Keratinocyte (primary cell): Measurements from ENCODE around the gene NUP98. TPM values are rescaled to one million over a fixed set of nuclear protein-coding genes. Genes with fewer than 3 reads are reported as not detected.

Source experiments
- DNase-seq: peaks from one replicate; pipeline ENCODE4 v3.0.0-alpha.2; 2011; ENCODE audit warnings: low read depth, missing footprints, low spot score
- FAIRE-seq: peaks from 2 replicates; lab custom pipeline; 2011; peaks lifted over from hg19 to GRCh38; lab: Jason Lieb, UNC
- H2AFZ ChIP-seq: 2 replicates; pipeline ENCODE4 v1.6.0; 2012; ENCODE audit warnings: low read length, control low read depth, inconsistent platforms; ENCODE audit not compliant: control insufficient read depth
- H3K27ac ChIP-seq: 2 replicates; pipeline ENCODE4 v1.5.1; 2011; ENCODE audit warnings: low read length; ENCODE audit not compliant: control insufficient read depth, insufficient read depth
- H3K27me3 ChIP-seq: 3 replicates; pipeline ENCODE4 v1.6.0; 2011; ENCODE audit warnings: low read length; ENCODE audit not compliant: control insufficient read depth, insufficient read depth; ENCODE audit errors: extremely low read depth
- H3K36me3 ChIP-seq, 2 experiments: 2 replicates in 1 of 2; 3 replicates in 1 of 2; pipeline ENCODE4 v1.5.1; 2011; ENCODE audit warnings: low read length in 2 of 2, mild to moderate bottlenecking in 1 of 2; ENCODE audit not compliant: control insufficient read depth in 2 of 2, insufficient read depth in 2 of 2; ENCODE audit errors: extremely low read depth in 1 of 2
- H3K4me1 ChIP-seq: 3 replicates; pipeline ENCODE4 v1.5.1; 2011; ENCODE audit warnings: low read length; ENCODE audit not compliant: control insufficient read depth, insufficient read depth; ENCODE audit errors: extremely low read depth
- H3K4me2 ChIP-seq: 3 replicates; pipeline ENCODE4 v1.6.0; 2011; ENCODE audit warnings: low read depth, low read length; ENCODE audit not compliant: control insufficient read depth, insufficient read depth; ENCODE audit errors: extremely low read depth
- H3K4me3 ChIP-seq, 3 experiments: fragments of 200-600 bp in 1 of 3; sonication (generic) in 1 of 3; 2 replicates in 2 of 3; 3 replicates in 1 of 3; pipeline ENCODE4 v1.5.1; 2011 to 2016; ENCODE audit warnings: low read length in 3 of 3, mild to moderate bottlenecking in 3 of 3, control low read depth in 2 of 3, inconsistent platforms in 1 of 3, low read depth in 1 of 3, mixed read lengths in 1 of 3, mixed run types in 1 of 3, moderate library complexity in 1 of 3; ENCODE audit not compliant: control insufficient read depth in 2 of 3, insufficient read depth in 2 of 3; ENCODE audit errors: extremely low read depth in 1 of 3
- H3K79me2 ChIP-seq: 2 replicates; pipeline ENCODE4 v1.6.0; 2012; ENCODE audit warnings: low read length; ENCODE audit not compliant: control insufficient read depth, insufficient read depth
- H3K9ac ChIP-seq: 3 replicates; pipeline ENCODE4 v1.6.0; 2011; ENCODE audit warnings: low read length; ENCODE audit not compliant: control insufficient read depth, insufficient read depth; ENCODE audit errors: extremely low read depth
- H3K9me1 ChIP-seq: 3 replicates; pipeline ENCODE4 v1.6.0; 2011; ENCODE audit warnings: low read length; ENCODE audit not compliant: control insufficient read depth, insufficient read depth; ENCODE audit errors: extremely low read depth
- H3K9me3 ChIP-seq: 2 replicates; pipeline ENCODE4 v1.5.1; 2012; ENCODE audit warnings: low read depth, low read length; ENCODE audit not compliant: control insufficient read depth
- H4K20me1 ChIP-seq: 3 replicates; pipeline ENCODE4 v1.6.0; 2011; ENCODE audit warnings: low read length; ENCODE audit not compliant: control insufficient read depth, insufficient read depth; ENCODE audit errors: extremely low read depth
- EZH2 ChIP-seq: IDR thresholded peaks from one replicate; pipeline ENCODE4 v1.6.1; 2012; ENCODE audit warnings: inconsistent platforms, mild to moderate bottlenecking, low read length, moderate library complexity
- dilution Hi-C: fragments of 300-500 bp; cut with MboI; formaldehyde crosslinking; loops from one replicate; pipeline ENCODE4 v1.7.0; 2020; ENCODE audit warnings: low sequenced_read_pairs; ENCODE audit not compliant: extremely low pct_ligation_motif_present
- polyA plus RNA-seq, 5 experiments: library from polyadenylated mRNA; depleted of rRNA in 3 of 5; stranded (reverse) in 3 of 5; stranded (forward) in 1 of 5; unstranded in 1 of 5; fragments of >200 nt; gene quantifications; 1 replicate in 1 of 5; 2 replicates in 3 of 5; 3 replicates in 1 of 5; pipeline versions ENCODE4 v1.2.1 to v1.2.3, GENCODE V29; 2011 to 2012; ENCODE audit warnings: missing spikeins in 2 of 5, low read depth in 1 of 5, low replicate concordance in 1 of 5
- TF ChIP-seq, protein P1 (sequence below), 3 experiments: IDR thresholded peaks in 1 of 3; conservative IDR thresholded peaks in 1 of 3; optimal IDR thresholded peaks in 1 of 3; 2 replicates in 2 of 3; 3 replicates in 1 of 3; pipeline versions ENCODE3 to v1.5.1; 2011; ENCODE audit warnings: low read length in 3 of 3, mild to moderate bottlenecking in 3 of 3, moderate library complexity in 2 of 3, control low read depth in 1 of 3, inconsistent platforms in 1 of 3; ENCODE audit not compliant: insufficient read depth in 2 of 3; ENCODE audit errors: extremely low read depth in 1 of 3

The NUP98 gene
- polyA plus RNA-seq, 1 donor (not counting 4 experiments of a cell fraction or from before 2014, with no cell fraction given): 66.9 TPM

DNA sequence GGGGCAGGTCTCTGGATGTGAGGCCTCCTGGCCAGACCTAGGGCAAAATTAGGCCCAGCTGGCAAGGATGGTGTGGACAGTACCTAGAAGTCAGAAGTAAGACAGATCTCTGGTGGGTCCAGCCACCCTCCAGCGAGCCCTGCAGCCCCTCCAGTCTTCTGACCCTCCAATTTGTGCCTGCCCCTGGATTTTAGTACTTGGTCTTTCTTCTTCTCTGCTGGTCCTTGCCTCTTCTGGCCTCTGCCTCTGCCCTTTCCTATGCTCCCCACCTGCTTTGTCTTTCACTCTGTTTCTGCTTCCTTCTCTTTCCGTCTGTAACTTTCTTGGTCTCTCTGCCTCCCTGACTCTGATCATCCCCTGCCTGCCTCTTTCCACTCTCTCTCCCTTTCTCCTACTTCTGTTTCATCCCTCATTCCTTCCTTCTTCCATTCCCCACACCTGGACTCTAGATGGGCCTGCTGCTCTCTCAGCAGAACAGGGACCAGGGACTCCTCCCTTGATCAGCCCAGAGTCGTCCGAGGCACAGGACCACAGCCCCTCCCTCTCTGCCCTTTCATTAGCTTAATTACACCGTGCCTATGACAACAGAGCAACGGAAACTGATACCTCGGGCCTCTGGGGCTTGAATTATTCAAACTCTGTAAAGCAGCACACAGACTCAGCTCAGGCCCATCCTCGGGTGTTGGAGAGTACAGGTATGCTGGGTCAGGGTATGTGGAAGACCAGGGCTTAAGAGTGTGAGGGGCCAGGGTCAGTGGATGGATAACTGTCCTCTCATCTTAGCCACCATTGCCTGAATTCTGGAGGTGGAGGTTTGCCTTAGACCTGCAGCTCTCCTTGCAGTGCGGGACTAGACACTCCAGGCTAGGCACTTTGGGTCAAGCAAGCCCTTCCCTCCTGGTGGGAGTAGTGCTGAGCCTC lies 125.8 kb downstream of the NUP98 start, which contains the start of gene CHRNA10:
Gene CHRNA10, minus strand, starts transcription at position 51 of the 921 bp plus-strand sequence. CDS start 72 bp downstream, outside the sequence.
- Histone ChIP-seq H3K9me1 (peaks cover 8% of the 10 kb centered on the region), H3K9ac (no peak within 1 kb of the TSS), H3K79me2 (no peaks in the 10 kb centered on the region), H3K4me3 (no peak within 1 kb of the TSS), H3K27ac (no peak within 1 kb of the TSS), H3K4me2 (no peak within 1 kb of the TSS), H3K4me1 (peaks cover 22% of the 10 kb centered on the region), H4K20me1 (no peaks in the 10 kb centered on the region), H3K9me3 (no peaks in the 10 kb centered on the region), H3K27me3 (no peaks in the 10 kb centered on the region), H2AFZ (no peak within 1 kb of the TSS), H3K36me3 (peaks cover 26 to 35% of the 10 kb centered on the region in 2 experiments)
- FAIRE-seq: no peak
- dilution Hi-C loops: no loop called here
- no peak for TF ChIP-seq EZH2
- TF ChIP-seq, protein P1, sequence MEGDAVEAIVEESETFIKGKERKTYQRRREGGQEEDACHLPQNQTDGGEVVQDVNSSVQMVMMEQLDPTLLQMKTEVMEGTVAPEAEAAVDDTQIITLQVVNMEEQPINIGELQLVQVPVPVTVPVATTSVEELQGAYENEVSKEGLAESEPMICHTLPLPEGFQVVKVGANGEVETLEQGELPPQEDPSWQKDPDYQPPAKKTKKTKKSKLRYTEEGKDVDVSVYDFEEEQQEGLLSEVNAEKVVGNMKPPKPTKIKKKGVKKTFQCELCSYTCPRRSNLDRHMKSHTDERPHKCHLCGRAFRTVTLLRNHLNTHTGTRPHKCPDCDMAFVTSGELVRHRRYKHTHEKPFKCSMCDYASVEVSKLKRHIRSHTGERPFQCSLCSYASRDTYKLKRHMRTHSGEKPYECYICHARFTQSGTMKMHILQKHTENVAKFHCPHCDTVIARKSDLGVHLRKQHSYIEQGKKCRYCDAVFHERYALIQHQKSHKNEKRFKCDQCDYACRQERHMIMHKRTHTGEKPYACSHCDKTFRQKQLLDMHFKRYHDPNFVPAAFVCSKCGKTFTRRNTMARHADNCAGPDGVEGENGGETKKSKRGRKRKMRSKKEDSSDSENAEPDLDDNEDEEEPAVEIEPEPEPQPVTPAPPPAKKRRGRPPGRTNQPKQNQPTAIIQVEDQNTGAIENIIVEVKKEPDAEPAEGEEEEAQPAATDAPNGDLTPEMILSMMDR (optimal IDR thresholded peaks at IDR 0.05 in 1 of 3, IDR thresholded peaks at IDR 0.05 in 1 of 3, conservative IDR thresholded peaks at IDR 0.05 in 1 of 3; ENCODE audit: extremely low read depth in 1 of 3, insufficient read depth in 2 of 3, low read length in 3 of 3): no peak
- DNase-seq: no peak

DNA sequence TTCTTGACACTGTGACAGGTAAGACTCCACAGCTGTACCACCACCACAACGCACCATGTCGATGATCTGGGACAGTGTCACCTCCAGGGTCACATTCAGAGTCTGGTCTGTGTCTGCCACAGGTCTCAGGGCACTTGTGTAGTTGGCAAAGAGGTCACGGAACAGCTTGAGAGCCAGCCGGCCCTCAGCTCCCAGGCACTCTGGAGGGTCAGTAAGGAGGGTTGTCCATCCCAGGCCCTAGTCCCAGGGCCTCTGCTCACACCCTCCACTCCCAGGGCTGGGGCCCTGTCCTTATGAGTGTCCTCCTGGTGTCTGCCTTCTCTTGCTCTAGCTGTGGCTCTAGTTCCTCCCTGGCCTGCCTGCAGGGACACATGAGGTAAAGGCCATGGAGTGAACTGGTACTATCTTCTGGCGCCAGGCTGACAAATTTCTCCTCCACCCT lies 127.6 kb downstream of the NUP98 start:
- no peak for TF ChIP-seq EZH2
- TF ChIP-seq, protein P1 (optimal IDR thresholded peaks at IDR 0.05 in 1 of 3, IDR thresholded peaks at IDR 0.05 in 1 of 3, conservative IDR thresholded peaks at IDR 0.05 in 1 of 3; ENCODE audit: extremely low read depth in 1 of 3, insufficient read depth in 2 of 3, low read length in 3 of 3): no peak
- H3K9me3 ChIP-seq: no peaks in the 10 kb centered on the region
- H3K27me3 ChIP-seq: no peaks in the 10 kb centered on the region
- H3K9ac ChIP-seq: no peak overlapping the region
- FAIRE-seq: no peak
- no peak overlapping the region for H3K4me3 ChIP-seq
- H3K4me2 ChIP-seq: no peak overlapping the region
- no peak overlapping the region for H2AFZ ChIP-seq
- H3K79me2 ChIP-seq: no peaks in the 10 kb centered on the region
- no peaks in the 10 kb centered on the region for H4K20me1 ChIP-seq
- H3K4me1 ChIP-seq: peaks cover 11% of the 10 kb centered on the region
- H3K9me1 ChIP-seq: no peaks in the 10 kb centered on the region
- no peak for DNase-seq
- H3K36me3 ChIP-seq: peaks cover 16 to 36% of the 10 kb centered on the region in 2 experiments
- dilution Hi-C loops: no loop called here
- no peak overlapping the region for H3K27ac ChIP-seq
